Body of pancreas (tissue), 4 donors: Measurements from ENCODE around the gene IL3.

Experiments used
- CTCF ChIP-seq, 7 experiments: fragments of 450-650 bp in 4 of 7; fragments of 200-600 bp in 3 of 7; sonication (generic) in 3 of 7; IDR thresholded peaks; one replicate each; pipeline ENCODE4 v1.5.1; 2016 to 2019; ENCODE audit warnings: antibody characterized with exemption in 7 of 7
- POLR2A ChIP-seq, 3 donors: fragments of 450-650 bp; IDR thresholded peaks; one replicate each; pipeline ENCODE4 v1.6.1; 2016; ENCODE audit warnings: antibody characterized with exemption in 3 of 3, mild to moderate bottlenecking in 2 of 3

DNA sequence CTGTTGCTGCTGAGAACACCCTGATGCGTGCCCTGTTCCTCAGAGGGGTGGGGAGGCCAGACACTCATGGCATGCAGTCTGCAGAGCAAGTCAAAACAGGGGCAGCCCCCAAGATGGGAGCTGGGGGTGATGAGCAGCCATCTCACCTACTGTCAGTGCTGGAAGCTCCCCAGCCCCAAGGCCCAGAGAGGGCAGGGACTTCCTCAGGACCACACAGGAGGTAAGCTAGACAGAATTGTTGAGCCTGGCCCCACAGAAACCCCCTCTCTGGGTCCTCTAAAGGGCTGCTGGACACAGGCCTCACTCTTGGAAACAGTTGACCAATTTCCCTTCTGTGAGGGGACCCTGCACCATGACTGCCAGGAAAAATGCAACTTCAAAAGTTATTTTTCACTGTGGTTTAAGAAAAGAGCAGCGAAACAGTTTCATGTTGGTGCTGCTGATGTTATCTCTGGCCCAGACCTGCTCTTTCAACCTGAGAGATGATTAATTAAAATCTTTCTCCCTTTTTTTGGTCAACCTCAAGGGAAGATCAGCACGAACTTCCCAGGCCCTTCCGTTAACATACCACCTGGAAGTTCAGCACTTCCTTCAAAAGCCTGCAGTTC is 22.7 kb downstream of the IL3 start:
- TF ChIP-seq CTCF (IDR thresholded peaks at IDR 0.05) (no peak), POLR2A (IDR thresholded peaks at IDR 0.05) (no peak)
